ENCODE results near the gene VWA5A.

Gene VWA5A

GRCh38 chr11:124172101-124172500, 56.9 kb downstream of the VWA5A start:
- no peaks in the 10 kb centered on the region for H3K9me3 ChIP-seq (replicated peaks; ENCODE audit: low read length)
- no peak overlapping the region for H3K4me3 ChIP-seq (ENCODE audit: low read length)

GRCh38 chr11:124172599-124172998, 57.3 kb downstream of the VWA5A start:
- no peak overlapping the region for H3K4me2 ChIP-seq (ENCODE audit: low read length)
- H3K9me3 ChIP-seq (replicated peaks; ENCODE audit: low read length) = no peaks in the 10 kb centered on the region
- H3K9ac ChIP-seq (ENCODE audit: low read depth, low read length) = no peak overlapping the region
- peaks cover 6% of the 10 kb centered on the region for H3K4me1 ChIP-seq (ENCODE audit: control insufficient read depth, insufficient read depth, low read length)
- no peaks in the 10 kb centered on the region for H3K36me3 ChIP-seq (ENCODE audit: insufficient read depth, low read length)
- no peaks in the 10 kb centered on the region for H3K27me3 ChIP-seq (ENCODE audit: control insufficient read depth, insufficient read depth, low read length)
- H3K4me3 ChIP-seq (ENCODE audit: low read length) = no peak overlapping the region

More at GRCh38 chr11:124172101-124172500, 56.9 kb downstream of the VWA5A start:
- peaks cover 6% of the 10 kb centered on the region for H3K4me1 ChIP-seq (ENCODE audit: control insufficient read depth, insufficient read depth, low read length)
- no peaks in the 10 kb centered on the region for H3K36me3 ChIP-seq (ENCODE audit: insufficient read depth, low read length)
- H3K4me2 ChIP-seq (ENCODE audit: low read length) = no peak overlapping the region
- H3K9ac ChIP-seq (ENCODE audit: low read depth, low read length) = no peak overlapping the region
- H3K27me3 ChIP-seq (ENCODE audit: control insufficient read depth, insufficient read depth, low read length) = no peaks in the 10 kb centered on the region

- Histone ChIP-seq H3K27me3 (ENCODE audit: control insufficient read depth, insufficient read depth, low read length) (no peaks in the 10 kb centered on the region), H3K36me3 (ENCODE audit: insufficient read depth, low read length) (no peaks in the 10 kb centered on the region), H3K9me3 (replicated peaks; ENCODE audit: low read length) (no peaks in the 10 kb centered on the region), H3K9ac (ENCODE audit: low read depth, low read length) (no peak overlapping the region), H3K4me1 (ENCODE audit: control insufficient read depth, insufficient read depth, low read length) (peaks cover 11% of the 10 kb centered on the region), H3K4me2 (ENCODE audit: low read length) (peak overlapping the region; percentile 31), H3K4me3 (ENCODE audit: low read length) (no peak overlapping the region)
These were observed 58.8 kb downstream of the VWA5A start for GRCh38 chr11:124174001-124174583.

- H3K4me1 ChIP-seq (ENCODE audit: control insufficient read depth, insufficient read depth, low read length) = peaks cover 17% of the 10 kb centered on the region
- H3K9ac ChIP-seq (ENCODE audit: low read depth, low read length) = no peak overlapping the region
These were observed 61.9 kb downstream of the VWA5A start for GRCh38 chr11:124176925-124177715.

GRCh38 chr11:124179310-124179709, 64.1 kb downstream of the VWA5A start:
- Histone ChIP-seq H3K27me3 (ENCODE audit: control insufficient read depth, insufficient read depth, low read length) (no peaks in the 10 kb centered on the region), H3K4me3 (ENCODE audit: low read length) (no peak overlapping the region), H3K9ac (ENCODE audit: low read depth, low read length) (no peak overlapping the region), H3K4me1 (ENCODE audit: control insufficient read depth, insufficient read depth, low read length) (peaks cover 13% of the 10 kb centered on the region), H3K9me3 (replicated peaks; ENCODE audit: low read length) (no peaks in the 10 kb centered on the region), H3K36me3 (ENCODE audit: insufficient read depth, low read length) (no peaks in the 10 kb centered on the region), H3K4me2 (ENCODE audit: low read length) (peak overlapping the region; percentile 42)

More at GRCh38 chr11:124176925-124177715, 61.9 kb downstream of the VWA5A start:
- Histone ChIP-seq H3K9me3 (replicated peaks; ENCODE audit: low read length) (no peaks in the 10 kb centered on the region), H3K4me2 (ENCODE audit: low read length) (no peak overlapping the region), H3K4me3 (ENCODE audit: low read length) (no peak overlapping the region), H3K36me3 (ENCODE audit: insufficient read depth, low read length) (no peaks in the 10 kb centered on the region), H3K27me3 (ENCODE audit: control insufficient read depth, insufficient read depth, low read length) (no peaks in the 10 kb centered on the region)

GRCh38 chr11:124183068-124183467, 67.8 kb downstream of the VWA5A start, which contains the start of gene OR10D3:
OR10D3 (plus strand) TSS chr11:124183345; CDS start chr11:124185270, 1,925 bp downstream.
- no peaks in the 10 kb centered on the region for H3K9me3 ChIP-seq (replicated peaks; ENCODE audit: low read length)
- no peak within 1 kb of the TSS for H3K4me3 ChIP-seq (ENCODE audit: low read length)
- H3K4me1 ChIP-seq (ENCODE audit: control insufficient read depth, insufficient read depth, low read length) = peaks cover 11% of the 10 kb centered on the region
- no peak within 1 kb of the TSS for H3K9ac ChIP-seq (ENCODE audit: low read depth, low read length)
- H3K4me2 ChIP-seq (ENCODE audit: low read length) = no peak within 1 kb of the TSS
- H3K36me3 ChIP-seq (ENCODE audit: insufficient read depth, low read length) = no peaks in the 10 kb centered on the region
- no peaks in the 10 kb centered on the region for H3K27me3 ChIP-seq (ENCODE audit: control insufficient read depth, insufficient read depth, low read length)

- H3K9me3 ChIP-seq (replicated peaks; ENCODE audit: low read length) = no peaks in the 10 kb centered on the region
- peaks cover 3% of the 10 kb centered on the region for H3K27me3 ChIP-seq (ENCODE audit: control insufficient read depth, insufficient read depth, low read length)
- no peak overlapping the region for H3K4me3 ChIP-seq (ENCODE audit: low read length)
- H3K4me2 ChIP-seq (ENCODE audit: low read length) = no peak overlapping the region
- peaks cover 13% of the 10 kb centered on the region for H3K4me1 ChIP-seq (ENCODE audit: control insufficient read depth, insufficient read depth, low read length)
- no peak overlapping the region for H3K9ac ChIP-seq (ENCODE audit: low read depth, low read length)
- no peaks in the 10 kb centered on the region for H3K36me3 ChIP-seq (ENCODE audit: insufficient read depth, low read length)
These were observed 75.3 kb downstream of the VWA5A start for GRCh38 chr11:124190298-124191139.

- Histone ChIP-seq H3K4me1 (ENCODE audit: control insufficient read depth, insufficient read depth, low read length) (peaks cover 13% of the 10 kb centered on the region), H3K9ac (ENCODE audit: low read depth, low read length) (no peak overlapping the region)
These were observed 78.2 kb downstream of the VWA5A start for GRCh38 chr11:124193221-124194010.

GRCh38 chr11:124194293-124195188, 79.3 kb downstream of the VWA5A start:
- Histone ChIP-seq H3K27me3 (ENCODE audit: control insufficient read depth, insufficient read depth, low read length) (no peaks in the 10 kb centered on the region), H3K4me1 (ENCODE audit: control insufficient read depth, insufficient read depth, low read length) (peaks cover 13% of the 10 kb centered on the region), H3K4me2 (ENCODE audit: low read length) (peak overlapping the region; percentile 66), H3K36me3 (ENCODE audit: insufficient read depth, low read length) (no peaks in the 10 kb centered on the region), H3K4me3 (ENCODE audit: low read length) (peak overlapping the region; percentile 54), H3K9me3 (replicated peaks; ENCODE audit: low read length) (no peaks in the 10 kb centered on the region), H3K9ac (ENCODE audit: low read depth, low read length) (peak overlapping the region; percentile 48)

More at GRCh38 chr11:124193221-124194010, 78.2 kb downstream of the VWA5A start:
- Histone ChIP-seq H3K36me3 (ENCODE audit: insufficient read depth, low read length) (no peaks in the 10 kb centered on the region), H3K4me3 (ENCODE audit: low read length) (no peak overlapping the region), H3K4me2 (ENCODE audit: low read length) (no peak overlapping the region), H3K9me3 (replicated peaks; ENCODE audit: low read length) (no peaks in the 10 kb centered on the region), H3K27me3 (ENCODE audit: control insufficient read depth, insufficient read depth, low read length) (peaks cover under 1% of the 10 kb centered on the region)

- peaks cover 13% of the 10 kb centered on the region for H3K4me1 ChIP-seq (ENCODE audit: control insufficient read depth, insufficient read depth, low read length)
- no peaks in the 10 kb centered on the region for H3K36me3 ChIP-seq (ENCODE audit: insufficient read depth, low read length)
- H3K4me3 ChIP-seq (ENCODE audit: low read length) = peak overlapping the region; percentile 54
- H3K4me2 ChIP-seq (ENCODE audit: low read length) = peak overlapping the region; percentile 66
- no peaks in the 10 kb centered on the region for H3K27me3 ChIP-seq (ENCODE audit: control insufficient read depth, insufficient read depth, low read length)
- no peaks in the 10 kb centered on the region for H3K9me3 ChIP-seq (replicated peaks; ENCODE audit: low read length)
- peak overlapping the region; percentile 48 for H3K9ac ChIP-seq (ENCODE audit: low read depth, low read length)
These were observed 80.0 kb downstream of the VWA5A start for GRCh38 chr11:124195189-124195734.
